ENCODE results near the gene ST14. TPM values are rescaled to one million over a fixed set of nuclear protein-coding genes. Genes with fewer than 3 reads are reported as not detected.

ST14 gene
- total RNA-seq, 1 donor from 2014 or later = 22.6 TPM

DNA sequence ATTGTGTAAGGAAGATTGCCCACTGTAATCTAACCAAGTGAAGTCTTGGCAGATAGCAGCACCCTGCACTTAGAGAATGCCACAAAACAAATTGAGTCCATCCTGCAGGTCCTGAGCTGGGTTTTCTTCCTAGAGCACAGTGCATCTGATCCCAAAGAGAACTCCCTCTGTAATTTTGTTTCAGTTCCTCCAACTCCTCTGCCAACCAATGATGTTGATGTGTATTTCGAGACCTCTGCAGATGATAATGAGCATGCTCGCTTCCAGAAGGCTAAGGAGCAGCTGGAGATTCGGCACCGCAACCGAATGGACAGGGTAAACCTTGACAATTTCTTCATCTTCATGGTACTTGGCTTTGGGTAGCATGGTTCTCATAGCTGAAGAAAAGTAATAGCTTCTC is 33.1 kb upstream of the ST14 start:
- POLR2A ChIA-PET = no interaction called here
- ATAC-seq (ENCODE audit: low read depth) = no peak
- TF ChIP-seq, protein P1, sequence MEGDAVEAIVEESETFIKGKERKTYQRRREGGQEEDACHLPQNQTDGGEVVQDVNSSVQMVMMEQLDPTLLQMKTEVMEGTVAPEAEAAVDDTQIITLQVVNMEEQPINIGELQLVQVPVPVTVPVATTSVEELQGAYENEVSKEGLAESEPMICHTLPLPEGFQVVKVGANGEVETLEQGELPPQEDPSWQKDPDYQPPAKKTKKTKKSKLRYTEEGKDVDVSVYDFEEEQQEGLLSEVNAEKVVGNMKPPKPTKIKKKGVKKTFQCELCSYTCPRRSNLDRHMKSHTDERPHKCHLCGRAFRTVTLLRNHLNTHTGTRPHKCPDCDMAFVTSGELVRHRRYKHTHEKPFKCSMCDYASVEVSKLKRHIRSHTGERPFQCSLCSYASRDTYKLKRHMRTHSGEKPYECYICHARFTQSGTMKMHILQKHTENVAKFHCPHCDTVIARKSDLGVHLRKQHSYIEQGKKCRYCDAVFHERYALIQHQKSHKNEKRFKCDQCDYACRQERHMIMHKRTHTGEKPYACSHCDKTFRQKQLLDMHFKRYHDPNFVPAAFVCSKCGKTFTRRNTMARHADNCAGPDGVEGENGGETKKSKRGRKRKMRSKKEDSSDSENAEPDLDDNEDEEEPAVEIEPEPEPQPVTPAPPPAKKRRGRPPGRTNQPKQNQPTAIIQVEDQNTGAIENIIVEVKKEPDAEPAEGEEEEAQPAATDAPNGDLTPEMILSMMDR (IDR thresholded peaks at IDR 0.05) = no peak
- Mint-ChIP-seq H3K36me3 (ENCODE audit: low read depth) (peaks cover 73% of the 10 kb centered on the region), H3K27me3 (no peaks in the 10 kb centered on the region), H3K27ac (no peak overlapping the region), H3K4me1 (peaks cover 34% of the 10 kb centered on the region), H3K9me3 (no peaks in the 10 kb centered on the region), H3K4me3 (no peak overlapping the region)
- intact Hi-C loops (cut with micrococcal nuclease) = no loop called here
- CTCF ChIA-PET = interaction anchor here (0.6 kb wide), 1 partner anchor 234 kb away, joined by 3 read pairs; no protein-coding TSS in a partner anchor
- DNase-seq = no peak

DNA sequence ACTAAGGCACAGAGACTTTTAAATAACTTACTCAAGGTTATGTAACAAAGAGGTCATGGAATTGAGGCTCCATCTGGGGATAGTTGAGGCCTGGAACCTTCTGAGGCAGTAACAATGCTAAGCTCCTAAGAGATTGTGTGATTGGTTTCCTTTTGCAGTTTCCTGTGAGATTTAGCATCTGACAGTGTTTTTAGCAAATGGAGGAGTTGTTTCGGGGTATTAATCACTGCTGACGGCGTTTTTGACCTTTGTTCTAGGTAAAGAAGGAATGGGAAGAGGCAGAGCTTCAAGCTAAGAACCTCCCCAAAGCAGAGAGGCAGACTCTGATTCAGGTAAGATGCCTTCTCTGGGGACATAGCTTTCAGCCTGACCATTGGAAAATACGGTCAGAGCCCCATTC is 32.1 kb upstream of the ST14 start:
- Mint-ChIP-seq H3K27ac (no peak overlapping the region), H3K4me1 (peaks cover 32% of the 10 kb centered on the region), H3K27me3 (no peaks in the 10 kb centered on the region), H3K4me3 (no peak overlapping the region), H3K36me3 (ENCODE audit: low read depth) (peaks cover 75% of the 10 kb centered on the region), H3K9me3 (no peaks in the 10 kb centered on the region)
- intact Hi-C loops (cut with micrococcal nuclease) = no loop called here
- ATAC-seq (ENCODE audit: low read depth) (no peak), DNase-seq (no peak)
- TF ChIP-seq, protein P1 (IDR thresholded peaks at IDR 0.05) = no peak
- ChIA-PET CTCF (no interaction called here), POLR2A (no interaction called here)

GRCh38 chr11:130128626-130129025 is 31.0 kb upstream of the ST14 start:
- no peak for DNase-seq
- Mint-ChIP-seq H3K4me3 (no peak overlapping the region), H3K4me1 (peaks cover 24% of the 10 kb centered on the region), H3K36me3 (ENCODE audit: low read depth) (peaks cover 69% of the 10 kb centered on the region), H3K27ac (no peak overlapping the region), H3K27me3 (no peaks in the 10 kb centered on the region), H3K9me3 (no peaks in the 10 kb centered on the region)
- intact Hi-C loops (cut with micrococcal nuclease) = no loop called here
- ChIA-PET POLR2A (no interaction called here), CTCF (interaction anchor here (9.1 kb wide), 1 partner anchor 204 kb away, joined by 218 read pairs; no protein-coding TSS in a partner anchor)
- no peak for ATAC-seq (ENCODE audit: low read depth)
- TF ChIP-seq, protein P1 (IDR thresholded peaks at IDR 0.05) = no peak

- intact Hi-C loops (cut with micrococcal nuclease) = loop anchor here (5.0 kb wide), 4 partner anchors 363 to 1013 kb away; no protein-coding TSS in a partner anchor
- ChIA-PET CTCF (interaction anchor here (1.5 to 9.1 kb wide), 7 partner anchors 11 to 248 kb away, joined by 3 to 218 read pairs (median 21); no protein-coding TSS in a partner anchor), POLR2A (interaction anchor here (1.2 kb wide), 1 partner anchor 14 kb away, joined by 3 read pairs; no protein-coding TSS in a partner anchor)
- peaks cover 19% of the 10 kb centered on the region for H3K4me1 Mint-ChIP-seq
- no peak for DNase-seq
- no peak overlapping the region for H3K4me3 Mint-ChIP-seq
- no peak overlapping the region for H3K27ac Mint-ChIP-seq
- TF ChIP-seq, protein P1 (IDR thresholded peaks at IDR 0.05) = no peak
- no peak for ATAC-seq (ENCODE audit: low read depth)
- H3K36me3 Mint-ChIP-seq (ENCODE audit: low read depth) = peaks cover 69% of the 10 kb centered on the region
- H3K9me3 Mint-ChIP-seq = no peaks in the 10 kb centered on the region
- no peaks in the 10 kb centered on the region for H3K27me3 Mint-ChIP-seq
These were observed 29.7 kb upstream of the ST14 start for GRCh38 chr11:130129922-130130321.

DNA sequence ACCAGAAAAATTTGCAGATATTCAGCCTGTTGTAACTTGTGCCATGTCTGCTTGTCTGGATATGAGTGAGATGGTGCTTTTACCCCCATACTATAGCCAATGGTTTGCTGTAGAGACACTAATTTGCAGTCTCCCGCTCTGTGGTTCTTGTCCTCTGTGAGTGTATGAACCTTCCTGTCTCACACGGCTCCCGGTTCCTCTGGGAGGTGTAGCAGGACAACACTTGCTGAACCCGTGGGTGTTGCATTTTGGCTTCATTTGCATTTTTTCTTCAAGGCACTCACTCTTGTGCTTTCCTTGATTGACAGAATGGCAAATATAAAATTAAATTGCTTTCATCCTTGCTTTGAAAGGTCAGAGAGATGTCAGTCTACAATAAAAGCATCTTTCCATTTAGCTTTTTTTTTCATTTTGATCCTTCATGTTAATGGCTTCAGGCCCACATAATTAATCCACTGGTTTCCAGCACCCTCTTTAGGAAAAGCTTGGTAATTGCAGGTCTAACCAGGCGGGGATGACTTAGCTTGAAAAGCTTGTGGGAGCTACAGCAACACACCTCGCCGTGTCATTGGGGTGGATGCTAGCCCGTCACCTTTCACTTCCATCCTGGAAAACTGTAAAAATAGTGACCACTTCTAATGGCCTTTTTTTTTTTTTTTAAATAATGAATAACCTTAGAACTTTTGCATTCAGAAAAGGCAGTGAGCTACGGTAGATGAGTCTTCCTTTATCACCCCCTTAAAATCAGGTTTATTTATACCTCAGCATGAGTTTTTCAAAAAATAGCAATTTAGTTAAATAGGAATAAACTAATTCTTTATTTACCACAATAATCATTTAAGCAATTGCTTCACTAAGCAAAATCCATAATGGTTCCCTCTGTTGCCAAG is 27.4 kb upstream of the ST14 start:
- Mint-ChIP-seq H3K36me3 (ENCODE audit: low read depth) (peaks cover 80% of the 10 kb centered on the region), H3K4me3 (no peak overlapping the region), H3K27me3 (no peaks in the 10 kb centered on the region), H3K27ac (no peak overlapping the region), H3K4me1 (peaks cover 19% of the 10 kb centered on the region), H3K9me3 (no peaks in the 10 kb centered on the region)
- POLR2A ChIA-PET = interaction anchor here (0.6 to 4.4 kb wide), 11 partner anchors 10 to 209 kb away, joined by 3 to 25 read pairs (median 4); partner anchors contain the start of genes APLP2 and PRDM10
- ATAC-seq (ENCODE audit: low read depth) (peak; percentile 87), DNase-seq (no peak)
- intact Hi-C loops (cut with micrococcal nuclease) = loop anchor here (1.0 to 5.0 kb wide), 9 partner anchors 63 to 1015 kb away; partner anchors contain the start of genes APLP2 and PRDM10
- CTCF ChIA-PET = interaction anchor here (0.6 to 9.1 kb wide), 45 partner anchors 10 to 1247 kb away, joined by 3 to 218 read pairs (median 4); partner anchors contain the start of genes PRDM10 and ST14
- TF ChIP-seq, protein P1 (IDR thresholded peaks at IDR 0.05) = peak; percentile 56
